ENCODE results near the gene ANKRD34A. TPM values are rescaled to one million over a fixed set of nuclear protein-coding genes. Genes with fewer than 3 reads are reported as not detected.

Gene ANKRD34A
- total and polyA plus RNA-seq, 2 of the 13 experiments (the other 11 are each of a cell fraction or from before 2014, with no cell fraction given) = 0.05 to 0.07 TPM

DNA sequence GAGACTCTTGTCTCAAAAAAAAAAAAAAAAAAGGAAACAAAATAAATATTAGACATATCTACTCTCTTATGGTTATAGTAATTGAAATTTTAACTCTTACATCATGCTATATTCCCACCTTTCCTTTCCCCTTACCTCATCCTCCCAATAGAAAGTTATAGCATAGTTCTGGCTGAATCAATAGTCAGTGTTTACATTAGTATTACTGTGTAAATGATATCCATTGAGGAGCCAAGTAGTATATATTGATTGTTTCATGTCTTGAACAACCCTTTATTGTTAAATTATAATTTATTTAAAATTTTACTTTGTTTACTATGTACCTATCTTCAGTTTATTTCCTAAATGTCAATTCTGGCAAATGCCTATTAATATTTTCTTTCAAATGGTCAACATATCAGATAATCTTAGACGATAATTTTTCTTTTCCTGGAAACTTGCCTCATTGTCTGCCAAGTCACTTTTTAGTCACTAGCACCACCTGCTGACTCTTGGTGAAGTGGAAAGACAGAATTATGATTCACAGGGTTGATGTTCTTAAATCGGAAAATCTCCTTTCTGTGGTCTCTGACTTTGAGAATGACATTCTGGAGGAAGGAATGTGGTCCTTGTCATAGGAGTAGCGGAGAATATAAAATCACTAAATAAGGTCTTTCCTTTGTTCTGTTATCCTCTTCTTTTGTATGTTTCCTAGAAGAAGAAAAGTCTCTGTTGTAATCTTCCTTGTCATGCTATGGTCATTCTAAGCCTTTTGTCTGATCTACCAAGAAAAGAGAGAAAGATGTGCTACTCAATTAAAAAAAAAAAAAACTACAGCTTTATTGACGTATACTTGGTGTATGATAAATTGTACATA is 48.6 kb upstream of the ANKRD34A start (continued):
- TF ChIP-seq, protein P1, sequence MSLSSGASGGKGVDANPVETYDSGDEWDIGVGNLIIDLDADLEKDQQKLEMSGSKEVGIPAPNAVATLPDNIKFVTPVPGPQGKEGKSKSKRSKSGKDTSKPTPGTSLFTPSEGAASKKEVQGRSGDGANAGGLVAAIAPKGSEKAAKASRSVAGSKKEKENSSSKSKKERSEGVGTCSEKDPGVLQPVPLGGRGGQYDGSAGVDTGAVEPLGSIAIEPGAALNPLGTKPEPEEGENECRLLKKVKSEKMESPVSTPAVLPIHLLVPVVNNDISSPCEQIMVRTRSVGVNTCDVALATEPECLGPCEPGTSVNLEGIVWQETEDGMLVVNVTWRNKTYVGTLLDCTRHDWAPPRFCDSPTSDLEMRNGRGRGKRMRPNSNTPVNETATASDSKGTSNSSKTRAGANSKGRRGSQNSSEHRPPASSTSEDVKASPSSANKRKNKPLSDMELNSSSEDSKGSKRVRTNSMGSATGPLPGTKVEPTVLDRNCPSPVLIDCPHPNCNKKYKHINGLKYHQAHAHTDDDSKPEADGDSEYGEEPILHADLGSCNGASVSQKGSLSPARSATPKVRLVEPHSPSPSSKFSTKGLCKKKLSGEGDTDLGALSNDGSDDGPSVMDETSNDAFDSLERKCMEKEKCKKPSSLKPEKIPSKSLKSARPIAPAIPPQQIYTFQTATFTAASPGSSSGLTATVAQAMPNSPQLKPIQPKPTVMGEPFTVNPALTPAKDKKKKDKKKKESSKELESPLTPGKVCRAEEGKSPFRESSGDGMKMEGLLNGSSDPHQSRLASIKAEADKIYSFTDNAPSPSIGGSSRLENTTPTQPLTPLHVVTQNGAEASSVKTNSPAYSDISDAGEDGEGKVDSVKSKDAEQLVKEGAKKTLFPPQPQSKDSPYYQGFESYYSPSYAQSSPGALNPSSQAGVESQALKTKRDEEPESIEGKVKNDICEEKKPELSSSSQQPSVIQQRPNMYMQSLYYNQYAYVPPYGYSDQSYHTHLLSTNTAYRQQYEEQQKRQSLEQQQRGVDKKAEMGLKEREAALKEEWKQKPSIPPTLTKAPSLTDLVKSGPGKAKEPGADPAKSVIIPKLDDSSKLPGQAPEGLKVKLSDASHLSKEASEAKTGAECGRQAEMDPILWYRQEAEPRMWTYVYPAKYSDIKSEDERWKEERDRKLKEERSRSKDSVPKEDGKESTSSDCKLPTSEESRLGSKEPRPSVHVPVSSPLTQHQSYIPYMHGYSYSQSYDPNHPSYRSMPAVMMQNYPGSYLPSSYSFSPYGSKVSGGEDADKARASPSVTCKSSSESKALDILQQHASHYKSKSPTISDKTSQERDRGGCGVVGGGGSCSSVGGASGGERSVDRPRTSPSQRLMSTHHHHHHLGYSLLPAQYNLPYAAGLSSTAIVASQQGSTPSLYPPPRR (CRISPR knock-in tag; IDR thresholded peaks at IDR 0.05; ENCODE audit: borderline replicate concordance) = no peak
- TF ChIP-seq, protein P2, sequence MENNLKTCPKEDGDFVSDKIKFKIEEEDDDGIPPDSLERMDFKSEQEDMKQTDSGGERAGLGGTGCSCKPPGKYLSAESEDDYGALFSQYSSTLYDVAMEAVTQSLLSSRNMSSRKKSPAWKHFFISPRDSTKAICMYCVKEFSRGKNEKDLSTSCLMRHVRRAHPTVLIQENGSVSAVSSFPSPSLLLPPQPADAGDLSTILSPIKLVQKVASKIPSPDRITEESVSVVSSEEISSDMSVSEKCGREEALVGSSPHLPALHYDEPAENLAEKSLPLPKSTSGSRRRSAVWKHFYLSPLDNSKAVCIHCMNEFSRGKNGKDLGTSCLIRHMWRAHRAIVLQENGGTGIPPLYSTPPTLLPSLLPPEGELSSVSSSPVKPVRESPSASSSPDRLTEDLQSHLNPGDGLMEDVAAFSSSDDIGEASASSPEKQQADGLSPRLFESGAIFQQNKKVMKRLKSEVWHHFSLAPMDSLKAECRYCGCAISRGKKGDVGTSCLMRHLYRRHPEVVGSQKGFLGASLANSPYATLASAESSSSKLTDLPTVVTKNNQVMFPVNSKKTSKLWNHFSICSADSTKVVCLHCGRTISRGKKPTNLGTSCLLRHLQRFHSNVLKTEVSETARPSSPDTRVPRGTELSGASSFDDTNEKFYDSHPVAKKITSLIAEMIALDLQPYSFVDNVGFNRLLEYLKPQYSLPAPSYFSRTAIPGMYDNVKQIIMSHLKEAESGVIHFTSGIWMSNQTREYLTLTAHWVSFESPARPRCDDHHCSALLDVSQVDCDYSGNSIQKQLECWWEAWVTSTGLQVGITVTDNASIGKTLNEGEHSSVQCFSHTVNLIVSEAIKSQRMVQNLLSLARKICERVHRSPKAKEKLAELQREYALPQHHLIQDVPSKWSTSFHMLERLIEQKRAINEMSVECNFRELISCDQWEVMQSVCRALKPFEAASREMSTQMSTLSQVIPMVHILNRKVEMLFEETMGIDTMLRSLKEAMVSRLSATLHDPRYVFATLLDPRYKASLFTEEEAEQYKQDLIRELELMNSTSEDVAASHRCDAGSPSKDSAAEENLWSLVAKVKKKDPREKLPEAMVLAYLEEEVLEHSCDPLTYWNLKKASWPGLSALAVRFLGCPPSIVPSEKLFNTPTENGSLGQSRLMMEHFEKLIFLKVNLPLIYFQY (CRISPR knock-in tag; IDR thresholded peaks at IDR 0.05; ENCODE audit: borderline replicate concordance) = no peak
- TF ChIP-seq MEIS1 (CRISPR knock-in tag; IDR thresholded peaks at IDR 0.05; ENCODE audit: borderline replicate concordance) (no peak), PRPF4 (IDR thresholded peaks at IDR 0.05; ENCODE audit: low read depth, low read length, poor library complexity, severe bottlenecking) (no peak), SRF (IDR thresholded peaks at IDR 0.05; ENCODE audit: low read depth, low read length) (no peak), ZNF10 (CRISPR knock-in tag; IDR thresholded peaks at IDR 0.05; ENCODE audit: borderline replicate concordance, low read depth) (no peak), ARNT2 (CRISPR knock-in tag; IDR thresholded peaks at IDR 0.05; ENCODE audit: low read depth) (no peak), ZNF549 (CRISPR knock-in tag; IDR thresholded peaks at IDR 0.05) (no peak), NFATC3 (CRISPR knock-in tag; IDR thresholded peaks at IDR 0.05) (no peak), HNRNPUL1 (IDR thresholded peaks at IDR 0.05; ENCODE audit: low read depth, low read length) (no peak), ZNF543 (CRISPR knock-in tag; IDR thresholded peaks at IDR 0.05) (no peak), HDAC6 (IDR thresholded peaks at IDR 0.05; ENCODE audit: low read depth, low read length) (no peak), ELF1 (CRISPR knock-in tag; IDR thresholded peaks at IDR 0.05) (no peak), SMC3 (IDR thresholded peaks at IDR 0.05; ENCODE audit: low read length) (peak; percentile 78)
- TF ChIP-seq, protein P3, sequence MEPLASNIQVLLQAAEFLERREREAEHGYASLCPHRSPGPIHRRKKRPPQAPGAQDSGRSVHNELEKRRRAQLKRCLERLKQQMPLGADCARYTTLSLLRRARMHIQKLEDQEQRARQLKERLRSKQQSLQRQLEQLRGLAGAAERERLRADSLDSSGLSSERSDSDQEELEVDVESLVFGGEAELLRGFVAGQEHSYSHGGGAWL (CRISPR knock-in tag; IDR thresholded peaks at IDR 0.05) = no peak
- TF ChIP-seq, protein P4, sequence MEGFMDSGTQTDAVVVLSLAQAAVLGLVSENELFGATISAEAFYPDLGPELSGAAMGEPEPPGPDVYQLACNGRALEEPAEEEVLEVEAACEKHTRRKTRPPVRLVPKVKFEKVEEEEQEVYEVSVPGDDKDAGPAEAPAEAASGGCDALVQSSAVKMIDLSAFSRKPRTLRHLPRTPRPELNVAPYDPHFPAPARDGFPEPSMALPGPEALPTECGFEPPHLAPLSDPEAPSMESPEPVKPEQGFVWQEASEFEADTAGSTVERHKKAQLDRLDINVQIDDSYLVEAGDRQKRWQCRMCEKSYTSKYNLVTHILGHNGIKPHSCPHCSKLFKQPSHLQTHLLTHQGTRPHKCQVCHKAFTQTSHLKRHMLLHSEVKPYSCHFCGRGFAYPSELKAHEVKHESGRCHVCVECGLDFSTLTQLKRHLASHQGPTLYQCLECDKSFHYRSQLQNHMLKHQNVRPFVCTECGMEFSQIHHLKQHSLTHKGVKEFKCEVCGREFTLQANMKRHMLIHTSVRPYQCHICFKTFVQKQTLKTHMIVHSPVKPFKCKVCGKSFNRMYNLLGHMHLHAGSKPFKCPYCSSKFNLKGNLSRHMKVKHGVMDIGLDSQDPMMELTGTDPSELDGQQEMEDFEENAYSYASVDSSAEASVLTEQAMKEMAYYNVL (CRISPR knock-in tag; IDR thresholded peaks at IDR 0.05; ENCODE audit: borderline replicate concordance) = no peak
